NK-92 (cell line): ENCODE results near the gene TBXAS1.

ENCODE experiments used
- DNase-seq: peaks from one replicate; lab custom pipeline; 2025; ENCODE audit not compliant: unreplicated experiment; lab: John Stamatoyannopoulos, UW

Gene TBXAS1

DNA sequence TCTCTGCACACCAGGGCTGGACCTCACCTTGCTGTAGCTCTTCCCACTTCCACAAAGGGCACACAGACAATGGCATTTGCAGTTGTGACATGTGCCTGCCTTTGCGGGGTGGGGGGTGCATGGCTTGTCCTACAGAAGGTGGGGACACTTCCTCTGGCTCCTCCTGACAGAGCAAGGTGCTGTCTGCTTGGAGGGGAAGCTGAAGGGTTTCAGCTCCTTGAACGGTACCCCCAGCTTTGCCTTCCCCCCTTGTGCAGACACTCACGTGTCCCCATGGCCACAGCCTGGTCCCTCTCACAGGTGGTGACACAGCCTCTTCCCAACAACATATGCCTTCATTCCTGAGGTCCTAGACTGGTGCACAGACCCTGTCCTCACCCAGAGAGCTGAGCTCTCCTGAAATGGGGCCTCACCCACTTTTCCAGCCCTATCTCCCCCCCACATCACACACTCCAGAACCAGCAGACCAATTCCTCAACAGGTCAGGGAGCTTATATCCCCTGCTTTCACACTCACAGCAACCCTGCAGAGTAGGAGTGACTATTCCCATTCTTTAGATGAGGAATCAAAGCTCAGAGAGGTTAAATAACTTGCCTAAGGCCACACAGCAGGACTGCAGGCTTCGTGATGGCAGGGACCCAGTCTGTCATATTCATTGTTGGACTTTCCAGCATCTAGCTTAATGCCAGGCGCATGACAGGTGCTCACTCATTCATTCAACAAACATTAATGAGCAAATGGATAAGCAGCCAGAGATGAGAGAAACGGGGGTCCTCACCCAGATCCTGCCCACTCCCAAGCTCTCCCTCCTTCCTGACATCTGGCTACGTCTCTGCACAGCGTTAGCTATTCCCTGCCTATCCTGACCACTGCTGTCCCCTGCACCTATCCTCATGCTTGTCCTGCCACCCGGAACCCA lies 189.3 kb downstream of the TBXAS1 start:
- no peak for DNase-seq

DNA sequence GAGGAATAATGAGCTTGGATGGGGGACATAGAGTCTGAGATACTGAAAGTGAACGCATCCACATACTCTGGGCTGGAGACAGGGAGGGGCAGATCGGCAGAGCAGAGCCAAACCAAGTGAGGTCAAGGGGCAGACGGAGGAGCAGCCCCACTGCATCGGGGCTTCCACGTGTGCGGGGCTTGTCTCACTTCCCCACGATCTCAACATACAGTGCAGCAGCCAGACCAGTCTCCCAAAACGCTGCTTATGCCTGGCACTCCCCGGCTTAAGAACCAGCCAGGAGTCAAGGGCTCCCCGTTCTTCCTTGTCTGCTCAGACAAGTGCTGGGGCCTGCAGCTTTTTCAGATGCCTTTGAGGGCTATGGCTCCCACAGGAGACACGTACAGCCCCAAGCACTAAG lies 190.1 kb downstream of the TBXAS1 start:
- DNase-seq = no peak

DNA sequence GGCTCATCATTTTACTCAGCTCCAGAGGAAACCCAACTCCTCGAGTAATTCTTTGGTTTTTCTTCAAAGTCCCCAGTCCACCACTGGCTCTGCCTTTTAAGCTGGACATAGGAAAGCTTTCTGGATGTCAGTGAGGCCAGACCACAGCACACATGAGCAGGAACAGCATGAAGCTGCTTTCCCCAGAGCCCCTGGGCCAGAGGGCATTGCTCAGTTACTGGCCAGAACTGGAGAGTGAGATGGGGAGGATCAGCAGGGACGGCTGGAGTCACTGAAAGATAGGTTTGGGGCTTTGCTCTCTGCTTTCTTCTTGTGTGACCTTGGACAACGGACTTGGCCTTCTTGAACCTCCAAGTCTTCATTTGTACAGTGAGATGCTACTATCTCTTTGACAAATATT lies 190.5 kb downstream of the TBXAS1 start:
- DNase-seq = no peak

- DNase-seq = no peak
Measured at GRCh38 chr7:140021603-140022002, 192.5 kb downstream of the TBXAS1 start.

- DNase-seq = no peak
Measured at GRCh38 chr7:140022582-140023211, 193.6 kb downstream of the TBXAS1 start.

DNA sequence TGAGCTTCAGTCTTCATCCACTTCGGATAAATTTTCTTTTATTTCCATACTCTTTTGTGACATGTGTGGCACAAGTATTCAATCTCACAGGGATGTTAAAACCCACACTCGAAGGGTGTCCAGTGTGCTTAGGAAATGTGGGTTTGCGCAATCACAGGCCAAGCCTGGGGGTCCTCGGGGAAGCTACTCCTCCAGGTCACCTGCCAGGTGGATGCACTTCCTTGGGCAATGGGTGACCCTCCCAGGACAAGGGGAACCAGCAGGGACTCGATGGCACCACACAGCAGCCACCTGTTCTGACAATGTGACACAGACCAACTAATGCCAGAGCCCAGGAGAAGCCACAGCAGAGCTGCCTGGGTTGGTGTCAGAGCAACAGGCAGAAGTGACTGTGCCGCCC lies 194.7 kb downstream of the TBXAS1 start:
- no peak for DNase-seq

- DNase-seq = no peak
Measured at GRCh38 chr7:140024585-140024984, 195.5 kb downstream of the TBXAS1 start.

DNA sequence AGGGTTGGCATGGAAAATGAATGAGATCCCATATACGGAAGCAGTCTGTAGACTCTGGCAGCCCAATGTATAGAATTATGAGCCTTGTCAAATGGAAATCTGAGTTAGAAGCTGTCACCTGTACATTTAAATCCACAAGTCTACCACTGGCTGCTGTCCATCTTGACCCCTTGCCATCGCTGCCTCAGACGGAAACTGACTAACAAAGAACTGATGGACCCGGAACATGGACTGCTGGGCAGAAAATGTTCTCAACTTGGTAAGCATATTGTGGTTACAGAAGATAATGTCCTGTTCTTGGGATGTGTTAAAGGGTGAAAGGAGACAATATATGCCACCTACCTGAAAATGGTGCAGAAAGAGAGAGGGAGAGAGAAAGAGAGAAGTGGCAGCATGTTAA lies 196.2 kb downstream of the TBXAS1 start:
- DNase-seq = no peak

DNA sequence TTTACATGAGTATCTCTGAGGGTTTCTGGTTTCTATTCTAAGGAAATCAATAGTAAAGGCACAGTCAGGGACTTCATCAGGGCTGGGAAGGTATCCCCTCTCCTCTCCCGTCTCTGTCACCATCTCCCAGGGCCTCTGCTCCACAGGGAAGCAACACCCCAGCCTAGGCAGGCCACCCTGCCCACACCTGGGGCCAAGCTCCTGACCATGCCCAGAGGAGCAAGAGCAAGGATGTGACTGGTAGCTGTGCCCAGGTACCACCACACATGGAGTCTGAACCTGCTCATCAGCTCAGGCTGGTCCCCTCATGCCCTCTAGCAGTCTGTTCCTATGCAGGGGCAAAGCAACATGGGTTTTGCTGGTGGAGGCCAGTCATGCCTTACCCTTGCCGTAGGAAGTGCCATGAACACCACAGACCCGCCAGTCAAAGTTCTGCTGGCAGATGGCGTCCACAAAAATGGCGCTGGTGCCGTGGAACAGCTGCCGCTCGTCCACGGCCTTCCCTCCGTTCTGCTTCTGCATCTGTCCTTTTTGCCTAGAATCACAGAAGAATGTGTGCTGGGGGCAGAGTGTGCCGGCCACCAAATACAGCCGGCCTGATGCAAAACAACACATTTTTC lies 196.9 kb downstream of the TBXAS1 start:
- no peak for DNase-seq

- DNase-seq = no peak
Measured at GRCh38 chr7:140026935-140027334, 197.9 kb downstream of the TBXAS1 start.

GRCh38 chr7:140027858-140028257 lies 198.8 kb downstream of the TBXAS1 start:
- DNase-seq = no peak

GRCh38 chr7:140028311-140028710 lies 199.2 kb downstream of the TBXAS1 start:
- no peak for DNase-seq

DNA sequence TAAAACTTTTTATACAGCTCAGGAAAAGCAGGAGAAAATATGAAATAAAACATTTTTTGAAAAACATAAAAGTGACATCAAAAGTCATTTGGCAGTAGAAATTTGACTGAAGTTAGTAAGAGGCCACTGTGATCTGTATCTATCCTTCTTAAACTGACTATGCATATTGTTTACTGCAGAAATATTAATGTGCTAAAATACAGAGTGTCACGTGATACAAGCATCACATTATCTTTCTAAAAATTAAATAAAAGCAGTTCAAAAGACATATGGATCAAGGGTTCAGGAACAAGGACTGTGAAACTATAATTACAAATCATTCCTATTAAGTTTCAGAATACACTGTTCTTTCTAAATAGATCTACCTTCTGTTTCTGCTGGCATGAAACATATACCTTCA lies 200.0 kb downstream of the TBXAS1 start:
- no peak for DNase-seq

- no peak for DNase-seq
Measured at GRCh38 chr7:140031364-140031763, 202.3 kb downstream of the TBXAS1 start.

- no peak for DNase-seq
Measured at GRCh38 chr7:140033036-140033435, 204.0 kb downstream of the TBXAS1 start.

- DNase-seq = no peak
Measured at GRCh38 chr7:140033779-140034363, 204.8 kb downstream of the TBXAS1 start.

- DNase-seq = no peak
Measured at GRCh38 chr7:140034421-140034820, 205.4 kb downstream of the TBXAS1 start.

DNA sequence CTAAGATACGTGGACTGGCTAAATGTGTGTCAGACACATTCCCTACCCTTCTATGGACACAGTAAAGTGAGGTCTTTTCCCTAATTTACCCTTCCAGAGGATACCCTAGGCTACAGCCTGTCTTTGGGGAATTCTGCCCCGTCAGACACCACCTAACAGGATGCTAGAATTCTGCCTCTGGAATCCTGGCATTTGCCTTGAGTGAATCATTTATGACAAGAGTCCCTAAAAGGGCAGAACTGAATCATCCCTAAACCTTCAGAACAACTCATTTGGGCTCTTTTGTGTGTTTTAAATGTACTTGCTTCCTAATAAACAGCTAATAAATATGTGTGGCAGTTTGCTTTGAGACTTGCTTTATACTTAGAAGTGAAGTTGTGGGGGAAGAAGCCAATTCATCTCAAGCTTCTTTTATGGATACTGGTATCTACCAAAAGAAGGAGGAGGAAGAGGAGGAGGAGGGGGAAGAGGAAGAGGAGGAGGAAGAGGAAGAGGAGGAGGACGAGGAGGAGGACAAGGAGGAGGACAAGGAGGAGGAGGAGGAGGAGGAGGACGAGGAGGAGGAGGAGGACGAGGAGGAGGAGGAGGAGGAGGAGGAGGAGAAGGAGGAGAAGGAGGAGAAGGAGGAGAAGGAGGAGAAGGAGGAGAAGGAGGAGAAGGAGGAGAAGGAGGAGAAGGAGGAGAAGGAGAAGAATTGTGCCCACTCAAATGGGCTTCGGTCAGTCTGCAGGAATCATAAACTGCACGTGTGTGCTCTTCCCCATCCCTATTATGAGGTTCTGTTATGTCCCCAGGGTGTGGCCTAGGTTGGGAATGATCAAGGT lies 206.5 kb downstream of the TBXAS1 start:
- DNase-seq = no peak

- DNase-seq = no peak
Measured at GRCh38 chr7:140036224-140036962, 207.3 kb downstream of the TBXAS1 start.

DNA sequence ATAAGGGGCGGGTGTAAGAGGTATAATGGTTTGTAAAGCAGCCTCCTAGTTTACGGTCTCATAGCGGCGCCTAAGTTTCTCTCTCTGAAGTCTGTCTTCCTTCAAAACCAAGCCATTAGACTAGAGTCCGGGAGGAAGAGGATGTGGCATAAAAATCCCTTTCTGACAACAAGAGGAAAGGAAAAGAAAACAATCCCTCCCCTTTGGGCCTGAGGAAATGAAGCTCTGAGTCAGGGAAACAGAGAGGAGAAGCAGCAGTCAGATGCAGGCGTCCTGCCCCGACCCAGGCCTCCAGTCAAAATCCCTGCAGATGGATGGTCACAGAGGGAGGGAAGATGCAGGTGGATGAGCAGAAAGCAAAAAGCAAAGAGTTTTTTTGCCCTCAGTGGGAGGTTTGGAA lies 210.0 kb downstream of the TBXAS1 start:
- no peak for DNase-seq
